AG04450 (cell line): ENCODE data around the gene NEGR1. TPM values are rescaled to one million over a fixed set of nuclear protein-coding genes. Genes with fewer than 3 reads are reported as not detected.

Experiments
- CTCF ChIA-PET: fragments of 300-600, 350-600 bp; formaldehyde crosslinking; extraction: SDS; loops from one replicate; lab custom pipeline; 2022; ENCODE audit warnings: antibody characterized with exemption, inconsistent platforms; lab: Charles Lee
- POLR2A ChIA-PET: fragments of 350-600 bp; formaldehyde crosslinking; extraction: SDS; loops from one replicate; lab custom pipeline; 2021; ENCODE audit warnings: antibody characterized with exemption, inconsistent platforms; lab: Yijun Ruan, JAX
- DNase-seq: peaks from one replicate; pipeline ENCODE4 v3.0.0-alpha.2; 2011; ENCODE audit warnings: low read depth, low spot score
- H3K27ac ChIP-seq: one replicate; pipeline ENCODE4 v1.5.1; 2012; ENCODE audit warnings: low read depth, low read length, control low read depth
- H3K27me3 ChIP-seq: one replicate; pipeline ENCODE4 v1.6.0; 2012; ENCODE audit warnings: low read length; ENCODE audit not compliant: control insufficient read depth, insufficient read depth
- H3K4me3 ChIP-seq: 2 replicates; pipeline ENCODE4 v1.5.1; 2011; ENCODE audit warnings: mild to moderate bottlenecking, low read depth, low read length, control low read depth
- H3K9me3 ChIP-seq: 2 replicates; pipeline ENCODE4 v1.5.1; 2012; ENCODE audit warnings: low read length; ENCODE audit not compliant: control insufficient read depth, insufficient read depth
- CTCF ChIP-seq: IDR thresholded peaks from 2 replicates; pipeline ENCODE4 v1.5.1; 2011; ENCODE audit warnings: low read depth, low read length, control low read depth, inconsistent platforms
- polyA plus RNA-seq: library from polyadenylated mRNA; depleted of rRNA; stranded (reverse); fragments of >200 nt; gene quantifications from 2 replicates; pipeline ENCODE4 v1.2.3, GENCODE V29; 2011

NEGR1 gene
- polyA plus RNA-seq, 1 experiment, result 11.3 TPM

GRCh38 chr1:71850515-71850914, 431.8 kb downstream of the NEGR1 start:
- no peak for TF ChIP-seq CTCF
- H3K9me3 ChIP-seq, result no peaks in the 10 kb centered on the region
- POLR2A ChIA-PET, result no interaction called here
- H3K27me3 ChIP-seq, result no peaks in the 10 kb centered on the region
- no peak for DNase-seq
- no peak overlapping the region for H3K27ac ChIP-seq
- no peak overlapping the region for H3K4me3 ChIP-seq
- CTCF ChIA-PET, result no interaction called here

GRCh38 chr1:71843012-71843411, 439.3 kb downstream of the NEGR1 start:
- H3K9me3 ChIP-seq, result no peaks in the 10 kb centered on the region
- ChIA-PET POLR2A (no interaction called here), CTCF (no interaction called here)
- H3K4me3 ChIP-seq, result no peak overlapping the region
- H3K27me3 ChIP-seq, result no peaks in the 10 kb centered on the region
- no peak for TF ChIP-seq CTCF
- DNase-seq, result no peak
- H3K27ac ChIP-seq, result no peak overlapping the region

- POLR2A ChIA-PET, result no interaction called here
- H3K9me3 ChIP-seq, result no peaks in the 10 kb centered on the region
- no peak overlapping the region for H3K27ac ChIP-seq
- CTCF ChIA-PET, result no interaction called here
- no peak for TF ChIP-seq CTCF
- H3K4me3 ChIP-seq, result no peak overlapping the region
- no peaks in the 10 kb centered on the region for H3K27me3 ChIP-seq
- no peak for DNase-seq
Measured at GRCh38 chr1:71839876-71840275, 442.5 kb downstream of the NEGR1 start.

- H3K4me3 ChIP-seq, result no peak overlapping the region
- no peak for DNase-seq
- no peaks in the 10 kb centered on the region for H3K27me3 ChIP-seq
- TF ChIP-seq CTCF, result no peak
- ChIA-PET POLR2A (no interaction called here), CTCF (no interaction called here)
- no peak overlapping the region for H3K27ac ChIP-seq
- H3K9me3 ChIP-seq, result no peaks in the 10 kb centered on the region
Measured at GRCh38 chr1:71836904-71837303, 445.4 kb downstream of the NEGR1 start.

DNA sequence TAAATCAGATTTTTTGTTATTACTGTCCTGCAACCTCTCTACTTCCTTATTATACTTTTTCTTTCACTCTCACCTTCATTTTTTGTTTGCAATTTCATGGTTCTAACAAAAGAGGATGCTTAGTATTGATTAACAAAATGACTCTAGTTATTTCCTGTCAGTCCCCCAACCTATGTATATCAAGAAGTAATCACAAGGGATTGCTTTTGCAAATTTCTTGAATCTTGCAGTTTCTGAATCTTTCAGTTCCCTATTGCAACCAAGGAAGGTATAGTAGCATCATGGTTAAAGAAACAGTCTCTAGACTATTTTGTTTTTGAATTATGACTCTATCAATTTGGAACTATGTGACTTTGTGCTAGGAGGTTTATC, 446.9 kb downstream of the NEGR1 start:
- Histone ChIP-seq H3K4me3 (no peak overlapping the region), H3K27ac (no peak overlapping the region), H3K9me3 (no peaks in the 10 kb centered on the region), H3K27me3 (no peaks in the 10 kb centered on the region)
- POLR2A ChIA-PET, result interaction anchor here (0.7 kb wide), 1 partner anchor 61 kb away, joined by 9 read pairs; no protein-coding TSS in a partner anchor
- no peak for DNase-seq
- TF ChIP-seq CTCF, result no peak
- CTCF ChIA-PET, result interaction anchor here (0.6 kb wide), 1 partner anchor 742 kb away, joined by 3 read pairs; no protein-coding TSS in a partner anchor
